HG03378 (cell line): ENCODE measurements around the gene FAM171A1.

Experiments used
- ATAC-seq: cut with Tn5 transposase; IDR thresholded peaks from one replicate; pipeline ENCODE4 v1.9.1; 2021; ENCODE audit warnings: mild to moderate bottlenecking, moderate library complexity; ENCODE audit not compliant: unreplicated experiment

Gene FAM171A1

DNA sequence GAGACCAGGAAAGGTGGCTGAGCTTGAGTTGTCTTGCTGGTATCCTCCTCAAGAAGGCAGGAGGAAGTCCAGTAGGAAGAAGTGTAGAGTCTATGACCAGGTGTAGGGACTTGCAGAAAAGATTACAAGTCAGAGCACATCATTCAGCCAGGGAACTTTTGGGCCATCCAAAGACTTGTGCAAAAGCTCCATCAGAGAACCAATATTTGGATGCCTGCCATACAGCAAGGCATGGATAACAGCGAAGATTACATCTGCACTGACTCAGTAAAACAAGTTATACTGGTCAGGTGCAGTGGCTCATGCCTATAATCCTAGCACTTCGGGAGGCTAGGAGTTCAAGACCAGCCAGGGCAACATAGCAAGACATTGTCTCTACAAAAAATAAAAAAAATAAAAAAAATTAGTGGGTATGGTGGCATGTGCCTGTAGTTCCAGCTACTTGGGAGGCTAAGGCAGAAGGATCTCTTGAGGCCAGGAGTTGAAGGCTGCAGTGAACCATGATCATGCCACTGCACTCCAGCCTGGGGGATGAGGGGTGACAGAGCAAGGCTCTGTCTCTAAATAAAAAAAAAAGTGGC lies 189.4 kb downstream of the FAM171A1 start:
- no peak for ATAC-seq

DNA sequence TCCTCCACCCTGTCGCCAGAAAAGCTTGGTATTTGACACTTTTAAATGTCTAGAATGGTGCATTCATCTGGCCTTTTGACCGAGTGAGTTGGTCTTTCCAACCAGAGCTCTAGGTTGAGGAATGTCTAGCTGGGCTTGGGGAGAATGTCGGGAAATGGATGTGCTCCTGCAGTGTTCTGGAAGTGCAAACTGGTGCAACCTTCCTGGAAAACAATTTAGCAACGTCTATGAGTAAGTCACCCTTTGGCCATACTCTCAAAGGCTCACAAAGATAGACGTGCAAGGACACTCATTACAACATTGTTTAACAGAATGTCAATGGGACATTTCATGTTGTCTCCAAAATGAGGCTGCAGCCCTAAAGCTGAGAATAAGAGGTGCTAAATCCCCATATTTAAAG lies 190.4 kb downstream of the FAM171A1 start:
- no peak for ATAC-seq

DNA sequence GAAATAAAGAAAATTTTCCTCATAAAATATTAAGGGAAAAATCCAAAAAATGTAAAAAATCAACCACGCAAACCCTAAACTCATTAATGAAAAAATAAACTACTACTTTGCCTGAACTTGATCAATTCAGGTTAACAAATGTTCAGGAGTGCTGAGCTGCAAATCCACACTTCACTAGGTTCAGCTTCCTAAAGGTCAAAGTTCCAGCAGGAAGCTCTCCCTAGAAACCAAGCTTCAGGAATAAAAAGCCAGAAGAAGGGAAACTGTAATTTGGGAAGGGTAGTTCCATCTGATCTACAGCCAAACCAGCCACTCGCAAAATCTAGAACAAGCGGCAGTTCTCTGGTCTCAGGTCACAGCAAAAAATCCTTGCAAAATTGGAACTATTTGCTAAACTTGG lies 194.8 kb downstream of the FAM171A1 start:
- no peak for ATAC-seq

DNA sequence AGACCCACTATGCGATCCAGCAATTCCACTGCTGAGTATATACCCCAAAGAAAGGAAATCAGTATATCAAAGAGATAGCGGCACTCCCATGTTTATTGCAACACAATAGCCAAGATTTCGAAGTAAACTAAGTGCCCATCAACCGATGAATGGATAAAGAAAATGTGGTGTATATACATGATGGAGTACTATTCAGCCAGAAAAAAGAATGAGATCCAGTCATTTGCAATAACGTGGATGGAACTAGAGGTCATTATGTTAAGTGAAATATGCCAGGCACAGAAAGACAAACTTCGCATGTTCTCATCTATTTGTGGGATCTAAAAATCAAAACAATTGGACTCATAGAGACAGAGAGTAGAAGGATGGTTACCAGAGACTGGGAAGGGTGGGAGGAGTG lies 195.5 kb downstream of the FAM171A1 start:
- ATAC-seq = no peak

DNA sequence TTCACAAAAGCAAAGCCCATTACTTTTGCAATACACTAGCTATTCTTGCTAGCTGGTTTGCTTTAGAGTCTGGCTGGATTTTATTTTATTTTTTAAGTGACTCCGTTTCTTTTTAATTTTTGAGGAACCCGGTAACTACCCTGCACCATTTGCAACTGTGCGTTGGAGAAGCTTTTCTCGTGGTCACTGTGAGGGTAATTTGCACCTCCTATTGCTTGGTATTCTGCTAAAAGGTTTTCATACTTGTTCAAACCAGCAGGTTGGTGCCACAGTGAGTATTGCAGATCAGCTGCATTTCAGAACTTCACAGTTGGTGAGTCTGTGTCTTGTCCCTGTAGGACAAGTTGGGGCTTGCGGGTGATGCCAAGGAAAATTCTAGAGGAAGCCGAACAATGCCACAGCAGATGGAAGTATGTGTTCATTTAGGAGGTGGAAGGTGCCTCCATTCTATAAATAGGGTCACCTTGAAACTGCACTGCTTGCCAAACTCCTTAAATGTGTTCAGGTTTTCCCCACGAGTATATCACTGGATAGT lies 198.7 kb downstream of the FAM171A1 start:
- no peak for ATAC-seq

DNA sequence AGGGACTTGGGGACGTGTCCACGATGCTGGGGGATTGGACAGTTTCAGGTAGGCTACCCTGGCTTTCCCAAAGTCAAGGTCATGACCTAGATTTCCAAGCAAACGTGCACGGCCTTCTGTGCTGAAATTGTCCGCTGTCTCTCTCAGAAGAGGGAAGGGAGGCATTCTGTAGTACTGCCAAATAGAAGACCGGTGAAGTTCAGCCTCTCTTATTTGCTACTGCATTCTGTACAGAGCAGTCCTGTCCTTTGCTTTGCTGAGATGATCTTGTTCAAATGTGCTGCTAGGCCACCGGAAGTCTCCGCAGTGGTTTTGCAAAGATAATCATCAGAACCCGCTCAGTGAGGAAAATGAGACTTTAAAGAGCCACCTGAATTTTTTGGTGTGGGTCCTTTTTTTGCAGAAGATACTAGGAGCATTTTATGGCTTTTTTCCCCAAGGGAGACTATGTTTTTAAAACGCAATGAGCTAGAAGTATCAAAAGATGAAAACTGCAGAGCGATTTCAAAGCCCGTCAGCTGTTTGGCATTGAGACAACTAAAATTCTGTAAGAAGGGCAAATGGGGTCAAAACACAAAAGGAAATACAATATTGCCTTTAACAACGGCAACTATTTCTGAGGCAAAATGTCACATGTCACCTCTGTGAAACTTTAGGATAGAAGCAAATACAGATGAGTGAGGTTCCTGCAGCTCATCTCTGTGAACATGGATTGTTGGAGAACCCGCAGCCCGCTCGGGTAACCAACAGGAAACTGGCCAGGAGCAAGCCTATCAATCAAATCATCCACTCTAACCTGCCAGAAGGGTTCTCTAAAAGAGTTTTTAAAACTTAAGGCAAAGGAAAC lies 201.3 kb downstream of the FAM171A1 start:
- no peak for ATAC-seq

DNA sequence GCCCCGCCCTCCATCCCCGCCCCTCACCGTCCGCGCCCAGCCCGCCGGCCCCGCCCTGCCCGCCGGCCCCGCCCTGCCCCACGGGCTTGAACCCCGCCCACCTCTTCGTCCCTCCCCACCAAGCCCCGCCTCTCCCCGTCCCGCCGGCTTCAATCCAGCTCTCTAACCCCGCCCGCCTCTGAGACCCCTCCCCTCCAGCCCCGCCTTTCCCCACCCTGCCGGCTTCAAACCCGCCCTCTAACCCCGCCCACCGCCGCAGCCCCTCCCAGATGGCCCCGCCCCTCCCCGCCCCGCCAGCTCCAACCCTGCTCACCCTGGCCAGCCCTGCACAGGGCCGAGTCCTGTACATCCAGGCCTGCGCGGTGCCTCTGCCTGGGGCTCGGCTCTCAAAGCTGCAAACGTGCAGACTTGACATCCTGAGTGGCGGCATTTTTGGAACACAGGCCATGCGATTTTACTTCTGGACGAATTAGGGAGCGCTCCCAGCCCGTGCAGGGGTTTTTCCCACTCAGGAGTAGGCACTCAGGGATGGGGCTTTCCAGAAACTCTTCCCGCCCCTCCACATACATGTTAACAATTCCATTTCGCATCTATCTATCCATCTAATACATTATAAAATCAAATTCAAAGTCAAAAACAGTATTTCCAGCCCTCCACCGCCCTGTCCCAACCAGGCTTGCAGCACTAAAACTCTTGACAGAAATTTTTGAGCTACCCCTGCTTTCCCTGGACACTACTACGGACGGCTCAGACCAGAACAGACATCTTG lies 202.1 kb downstream of the FAM171A1 start:
- ATAC-seq = no peak

DNA sequence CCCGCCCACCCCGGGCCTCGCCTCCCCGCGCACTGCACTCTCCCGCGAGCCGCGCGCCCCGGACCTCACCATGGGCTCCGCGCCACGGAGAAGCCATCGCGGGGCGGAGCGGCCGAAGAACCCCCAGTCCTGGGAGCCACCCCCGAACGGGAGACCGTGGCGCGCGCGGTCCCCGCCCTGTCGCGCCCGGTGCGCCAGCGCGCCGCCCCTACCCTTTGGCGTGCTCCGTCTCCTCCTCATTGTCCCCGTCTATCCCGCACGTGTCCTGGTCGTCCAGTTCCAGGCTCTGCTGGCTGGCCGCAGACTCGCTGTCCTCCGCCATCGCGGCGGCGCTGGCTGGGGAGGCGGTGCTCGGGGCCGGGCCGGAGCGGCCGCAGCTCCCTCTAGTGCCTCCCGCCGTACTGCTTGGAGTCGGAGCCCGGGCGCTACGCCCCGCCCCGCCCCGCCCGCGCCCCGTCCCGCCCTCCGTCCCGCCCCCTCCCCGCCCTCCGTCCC lies 202.8 kb downstream of the FAM171A1 start, which contains the start of gene NMT2:
NMT2 (minus strand) TSS at position 403 of the 495 bp plus-strand sequence; CDS start at position 322, 81 bp downstream.
- peak; percentile 66 for ATAC-seq

DNA sequence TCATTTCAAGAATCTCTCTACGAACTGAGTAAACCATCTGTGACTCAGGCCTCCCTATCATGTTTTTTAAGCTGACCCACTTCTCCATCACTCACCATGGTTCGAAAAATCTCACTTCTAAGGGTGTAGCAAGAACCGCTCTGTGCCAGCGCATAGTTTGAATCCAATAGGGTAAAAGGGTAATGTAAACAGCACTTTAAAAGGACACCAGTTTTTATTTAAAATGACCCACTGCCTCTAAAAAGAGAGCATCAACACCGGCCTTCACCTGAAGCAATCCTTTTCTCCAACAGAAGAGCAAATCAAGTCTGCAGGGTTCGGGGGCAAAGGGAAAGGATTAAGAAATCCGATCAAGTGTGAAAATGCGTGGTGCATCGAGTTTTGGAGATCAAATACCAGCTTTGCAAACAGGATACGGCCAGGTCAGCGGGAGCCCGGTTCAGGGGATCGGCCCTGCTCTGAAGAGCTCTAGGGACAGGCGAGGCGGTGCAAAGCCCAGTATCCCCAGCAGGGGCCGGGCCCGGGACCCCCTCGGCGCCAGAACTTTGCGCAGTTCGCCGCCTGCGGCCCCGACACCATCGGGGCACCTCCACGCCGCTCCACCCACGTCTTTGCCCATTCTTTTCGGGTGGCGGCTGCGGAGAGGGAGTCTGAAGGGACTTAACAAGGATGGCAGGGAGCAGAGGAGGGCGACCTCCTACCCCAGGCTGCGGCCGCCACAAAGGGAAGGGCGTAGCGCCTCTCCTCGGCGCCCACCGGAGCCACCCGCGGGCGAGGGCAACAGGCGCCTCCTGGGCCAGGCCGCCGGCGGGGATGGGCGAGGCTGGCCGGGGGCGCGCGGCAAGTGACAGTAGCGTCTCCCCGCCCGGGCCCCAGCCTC lies 203.4 kb downstream of the FAM171A1 start:
- ATAC-seq = peak; percentile 31

DNA sequence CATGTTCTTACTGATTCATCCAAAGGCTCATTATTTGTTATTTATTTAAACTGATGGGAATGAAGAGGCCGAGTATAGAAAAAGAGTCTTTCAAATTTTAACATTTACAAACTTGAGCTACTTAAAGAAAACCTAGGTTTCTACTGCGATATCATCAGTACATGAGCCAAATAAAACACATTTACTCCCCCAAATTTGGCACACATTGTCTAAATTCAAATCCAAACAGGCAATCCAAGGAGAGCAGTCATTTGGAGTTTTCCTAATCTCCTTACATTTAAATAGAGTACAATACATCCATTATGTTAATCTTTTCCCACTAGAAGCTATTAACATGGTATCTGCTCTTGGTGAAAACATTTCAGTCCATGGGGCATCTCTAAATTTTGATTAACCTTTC lies 204.8 kb downstream of the FAM171A1 start:
- ATAC-seq = no peak

DNA sequence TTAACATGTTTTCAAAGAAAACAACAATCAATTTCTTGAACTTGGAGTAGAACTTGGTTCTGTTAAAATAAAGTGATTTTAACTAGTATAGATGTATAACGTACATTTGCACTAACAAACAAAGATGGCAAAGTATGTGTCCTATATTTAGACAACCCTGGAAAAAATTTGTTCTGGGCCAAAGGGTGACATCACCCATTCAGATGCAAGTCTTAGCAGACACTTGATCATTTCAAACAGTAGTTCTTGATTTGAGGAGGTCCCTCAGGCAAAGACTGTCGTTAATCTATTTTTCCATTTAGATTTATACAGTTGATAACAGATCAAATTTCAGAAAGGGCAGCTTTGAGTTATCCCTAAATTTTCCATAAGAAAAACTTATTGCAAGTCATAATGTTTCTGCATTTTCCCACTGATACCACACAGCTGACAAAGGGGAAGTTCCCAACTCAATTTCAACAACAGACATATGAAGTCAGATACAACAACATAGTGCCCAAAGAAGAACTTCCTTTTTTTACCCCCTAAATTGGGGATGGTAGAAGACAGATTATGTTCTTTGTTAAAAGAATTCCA lies 207.7 kb downstream of the FAM171A1 start:
- no peak for ATAC-seq
